ENCODE data around the gene ASMTL. TPM values are rescaled to one million over a fixed set of nuclear protein-coding genes. Genes with fewer than 3 reads are reported as not detected.

Gene ASMTL
- total RNA-seq, 1 donor from 2014 or later: 4.7 TPM

DNA sequence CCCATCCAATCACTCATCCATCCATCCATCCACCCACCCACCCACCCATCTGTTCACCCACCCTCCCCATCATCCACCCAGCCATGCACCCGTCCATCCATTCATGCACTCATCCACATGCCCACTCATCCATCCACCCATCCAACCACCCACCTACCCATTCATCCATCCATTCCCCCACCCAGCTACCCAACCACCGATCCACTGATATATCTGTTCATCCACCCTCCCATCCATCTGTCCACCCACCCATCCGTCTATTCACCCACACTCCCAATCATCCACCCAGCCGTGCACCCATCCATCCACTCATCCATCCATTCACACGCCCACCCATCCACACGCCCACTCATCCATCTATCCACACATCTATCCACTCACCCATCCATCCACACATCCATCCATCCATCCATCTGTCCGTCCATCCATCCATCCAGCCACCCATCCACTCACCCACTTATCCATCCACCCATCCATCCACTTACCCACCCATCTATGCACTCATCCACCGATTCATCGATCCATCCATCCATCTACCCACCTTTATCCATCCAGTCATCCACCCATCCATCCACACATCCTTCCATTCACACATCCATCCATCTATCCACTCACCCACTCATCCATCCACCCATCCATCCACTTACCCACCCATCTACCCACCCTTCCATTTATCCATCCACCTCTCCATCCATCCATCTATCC, 28.4 kb downstream of the ASMTL start:
- no peak for DNase-seq (ENCODE audit: low read depth)
- Histone ChIP-seq H3K27me3 (ENCODE audit: control insufficient read depth, insufficient read depth, low read length) (no peaks in the 10 kb centered on the region), H3K4me3 (ENCODE audit: low read depth, low read length) (no peak overlapping the region), H3K36me3 (ENCODE audit: control insufficient read depth, insufficient read depth, low read length) (peaks cover 1% of the 10 kb centered on the region)
- FAIRE-seq: no peak
- TF ChIP-seq, protein P1, sequence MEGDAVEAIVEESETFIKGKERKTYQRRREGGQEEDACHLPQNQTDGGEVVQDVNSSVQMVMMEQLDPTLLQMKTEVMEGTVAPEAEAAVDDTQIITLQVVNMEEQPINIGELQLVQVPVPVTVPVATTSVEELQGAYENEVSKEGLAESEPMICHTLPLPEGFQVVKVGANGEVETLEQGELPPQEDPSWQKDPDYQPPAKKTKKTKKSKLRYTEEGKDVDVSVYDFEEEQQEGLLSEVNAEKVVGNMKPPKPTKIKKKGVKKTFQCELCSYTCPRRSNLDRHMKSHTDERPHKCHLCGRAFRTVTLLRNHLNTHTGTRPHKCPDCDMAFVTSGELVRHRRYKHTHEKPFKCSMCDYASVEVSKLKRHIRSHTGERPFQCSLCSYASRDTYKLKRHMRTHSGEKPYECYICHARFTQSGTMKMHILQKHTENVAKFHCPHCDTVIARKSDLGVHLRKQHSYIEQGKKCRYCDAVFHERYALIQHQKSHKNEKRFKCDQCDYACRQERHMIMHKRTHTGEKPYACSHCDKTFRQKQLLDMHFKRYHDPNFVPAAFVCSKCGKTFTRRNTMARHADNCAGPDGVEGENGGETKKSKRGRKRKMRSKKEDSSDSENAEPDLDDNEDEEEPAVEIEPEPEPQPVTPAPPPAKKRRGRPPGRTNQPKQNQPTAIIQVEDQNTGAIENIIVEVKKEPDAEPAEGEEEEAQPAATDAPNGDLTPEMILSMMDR (IDR thresholded peaks at IDR 0.05; ENCODE audit: insufficient read depth, low read length, severe bottlenecking): no peak

DNA sequence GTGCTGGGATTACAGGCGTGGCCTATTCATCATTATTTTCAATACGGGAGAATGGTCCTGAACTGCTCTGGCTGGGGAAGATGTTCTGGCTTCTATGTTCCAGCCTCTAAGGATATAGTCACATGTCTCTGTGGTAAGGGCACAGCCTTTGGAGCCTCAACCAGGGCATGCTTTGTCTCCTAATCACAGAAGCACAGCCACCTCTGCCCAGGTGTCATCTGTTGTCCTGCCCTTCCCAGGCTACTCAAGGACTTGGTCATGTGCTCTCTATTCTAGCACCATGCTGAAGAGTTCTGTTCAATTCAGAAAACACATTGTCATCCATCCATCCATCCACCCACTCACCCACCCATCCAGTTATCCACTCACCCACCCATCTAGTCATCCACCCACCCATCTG, 29.5 kb downstream of the ASMTL start:
- TF ChIP-seq, protein P1 (IDR thresholded peaks at IDR 0.05; ENCODE audit: insufficient read depth, low read length, severe bottlenecking): no peak
- DNase-seq (ENCODE audit: low read depth) (no peak), FAIRE-seq (peak; percentile 72)
- no peaks in the 10 kb centered on the region for H3K27me3 ChIP-seq (ENCODE audit: control insufficient read depth, insufficient read depth, low read length)
- H3K4me3 ChIP-seq (ENCODE audit: low read depth, low read length): no peak overlapping the region
- peaks cover 1% of the 10 kb centered on the region for H3K36me3 ChIP-seq (ENCODE audit: control insufficient read depth, insufficient read depth, low read length)

DNA sequence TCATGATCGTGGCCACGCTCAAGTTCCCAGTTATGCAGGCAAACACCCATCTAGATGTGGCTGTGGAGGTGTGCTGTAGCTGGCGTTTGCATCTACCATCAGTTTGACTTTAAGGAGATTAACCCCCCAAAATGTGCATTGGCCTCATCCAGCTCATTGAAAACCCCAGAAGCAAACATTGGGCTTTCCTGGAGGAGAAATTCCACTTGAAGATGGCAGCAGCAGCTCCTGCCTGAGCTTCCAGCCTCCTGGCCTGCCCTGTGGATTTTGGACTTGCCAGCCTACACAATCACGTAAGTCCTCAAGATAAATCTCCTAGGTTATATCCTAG, 30.6 kb downstream of the ASMTL start:
- H3K36me3 ChIP-seq (ENCODE audit: control insufficient read depth, insufficient read depth, low read length): peaks cover 1% of the 10 kb centered on the region
- TF ChIP-seq, protein P1 (IDR thresholded peaks at IDR 0.05; ENCODE audit: insufficient read depth, low read length, severe bottlenecking): no peak
- no peaks in the 10 kb centered on the region for H3K27me3 ChIP-seq (ENCODE audit: control insufficient read depth, insufficient read depth, low read length)
- no peak for DNase-seq (ENCODE audit: low read depth)
- FAIRE-seq: no peak
- H3K4me3 ChIP-seq (ENCODE audit: low read depth, low read length): no peak overlapping the region

DNA sequence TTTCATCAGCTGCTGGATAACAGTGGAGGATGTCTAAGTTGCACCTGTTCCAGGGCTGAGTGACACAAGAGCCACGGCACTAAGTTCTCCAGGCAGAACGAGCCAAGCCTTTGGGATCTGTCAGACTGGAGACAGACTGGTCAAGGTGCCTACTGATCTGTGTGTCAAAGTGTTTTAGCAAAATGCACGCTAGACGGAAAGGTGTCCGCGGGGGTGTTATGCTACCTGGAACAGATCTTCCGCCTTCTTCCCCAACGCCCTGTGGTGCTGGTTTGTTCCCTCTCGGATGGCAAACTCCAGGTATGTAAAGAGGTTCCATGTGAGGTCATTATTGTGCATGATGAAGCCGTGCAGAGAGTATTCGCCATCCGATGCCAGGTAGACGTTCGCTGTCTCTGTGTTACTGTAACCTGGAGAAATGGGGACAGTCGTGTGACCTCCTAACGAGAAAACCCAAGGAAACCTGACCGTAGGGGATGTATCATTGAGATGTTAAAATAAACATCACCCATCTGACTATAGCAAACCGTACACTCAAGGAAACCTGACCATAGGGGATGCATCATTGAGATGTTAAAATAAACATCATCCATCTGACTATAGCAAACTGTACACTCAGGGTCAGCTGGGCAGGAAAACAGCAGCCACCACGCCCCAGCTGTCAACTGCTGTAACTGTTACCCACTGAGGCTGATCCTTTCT, 31.1 kb downstream of the ASMTL start:
- FAIRE-seq (peak; percentile 86), DNase-seq (ENCODE audit: low read depth) (no peak)
- Histone ChIP-seq H3K27me3 (ENCODE audit: control insufficient read depth, insufficient read depth, low read length) (no peaks in the 10 kb centered on the region), H3K36me3 (ENCODE audit: control insufficient read depth, insufficient read depth, low read length) (peaks cover 1% of the 10 kb centered on the region), H3K4me3 (ENCODE audit: low read depth, low read length) (no peak overlapping the region)
- TF ChIP-seq, protein P1 (IDR thresholded peaks at IDR 0.05; ENCODE audit: insufficient read depth, low read length, severe bottlenecking): no peak

DNA sequence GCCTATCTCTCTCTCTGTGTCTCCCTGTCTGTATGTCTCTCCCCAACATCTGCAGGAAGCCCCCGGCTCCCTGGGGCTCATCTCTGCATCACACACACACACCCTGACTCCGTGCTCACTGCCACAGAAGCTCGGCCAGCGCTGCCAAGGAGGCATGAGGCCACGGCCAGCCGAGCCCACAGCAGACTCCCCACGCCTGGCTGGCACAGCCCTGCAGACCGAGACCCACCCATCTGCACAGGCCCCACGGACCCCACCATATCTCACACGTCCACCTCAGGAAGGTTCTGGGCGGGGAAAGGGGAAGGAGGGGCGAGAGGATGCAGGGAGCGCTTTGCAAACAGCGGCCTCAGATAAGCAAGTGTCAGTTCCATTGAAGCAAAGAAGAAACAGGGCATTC, 32.3 kb downstream of the ASMTL start:
- Histone ChIP-seq H3K27me3 (ENCODE audit: control insufficient read depth, insufficient read depth, low read length) (no peaks in the 10 kb centered on the region), H3K36me3 (ENCODE audit: control insufficient read depth, insufficient read depth, low read length) (peaks cover 3% of the 10 kb centered on the region), H3K4me3 (ENCODE audit: low read depth, low read length) (no peak overlapping the region)
- TF ChIP-seq, protein P1 (IDR thresholded peaks at IDR 0.05; ENCODE audit: insufficient read depth, low read length, severe bottlenecking): no peak
- FAIRE-seq (no peak), DNase-seq (ENCODE audit: low read depth) (no peak)
